AG10803 (cell line): ENCODE measurements around the gene THBS4.

Experiments used
- DNase-seq: peaks from one replicate; pipeline ENCODE4 v3.0.0; 2010; ENCODE audit warnings: low read depth
- H3K4me3 ChIP-seq: 2 replicates; pipeline ENCODE4 v1.5.1; 2011; ENCODE audit warnings: mild to moderate bottlenecking, low read length, control low read depth
- CTCF ChIP-seq: conservative IDR thresholded peaks from 2 replicates; pipeline ENCODE4 v1.5.1; 2011; ENCODE audit warnings: mild to moderate bottlenecking, low read length, control low read depth, inconsistent platforms

The THBS4 gene

DNA sequence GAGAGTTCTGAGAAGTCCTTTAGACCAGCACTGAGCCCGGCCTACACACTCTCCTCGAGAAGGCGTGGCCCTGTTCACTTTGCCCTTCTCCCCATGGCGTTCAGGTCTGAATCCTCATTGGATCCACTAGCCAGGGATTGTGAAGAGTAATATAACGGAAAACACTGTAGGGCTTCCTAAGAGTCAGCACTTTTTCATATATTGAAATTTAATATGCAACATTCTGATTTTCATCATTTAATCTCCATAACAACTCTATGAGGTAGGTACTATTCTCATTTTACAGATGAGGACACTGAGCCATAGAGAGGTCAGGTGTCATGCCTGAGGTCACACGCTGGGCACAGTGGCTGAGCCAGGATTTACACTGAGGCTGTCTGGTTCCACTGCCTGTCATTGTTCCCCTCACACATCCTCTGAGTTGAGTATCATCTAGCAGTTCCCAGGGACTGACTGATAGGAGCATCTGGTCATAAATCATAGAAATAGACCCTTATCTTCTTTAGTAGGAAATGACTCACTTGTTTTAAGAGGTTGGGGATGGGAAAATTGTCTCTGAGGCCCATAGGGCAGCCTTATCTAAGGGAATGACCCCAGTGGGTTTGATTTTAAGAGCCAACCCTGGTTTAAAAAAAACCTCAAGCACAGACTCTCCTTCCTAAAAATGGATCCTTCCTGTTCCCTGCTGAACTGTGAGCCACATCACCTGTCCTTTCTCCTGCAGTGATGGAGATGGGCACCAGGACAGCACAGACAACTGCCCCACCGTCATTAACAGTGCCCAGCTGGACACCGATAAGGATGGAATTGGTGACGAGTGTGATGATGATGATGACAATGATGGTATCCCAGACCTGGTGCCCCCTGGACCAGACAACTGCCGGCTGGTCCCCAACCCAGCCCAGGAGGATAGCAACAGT lies 41.2 kb downstream of the THBS4 start:
- no peak overlapping the region for H3K4me3 ChIP-seq
- DNase-seq, result no peak
- TF ChIP-seq CTCF, result no peak

DNA sequence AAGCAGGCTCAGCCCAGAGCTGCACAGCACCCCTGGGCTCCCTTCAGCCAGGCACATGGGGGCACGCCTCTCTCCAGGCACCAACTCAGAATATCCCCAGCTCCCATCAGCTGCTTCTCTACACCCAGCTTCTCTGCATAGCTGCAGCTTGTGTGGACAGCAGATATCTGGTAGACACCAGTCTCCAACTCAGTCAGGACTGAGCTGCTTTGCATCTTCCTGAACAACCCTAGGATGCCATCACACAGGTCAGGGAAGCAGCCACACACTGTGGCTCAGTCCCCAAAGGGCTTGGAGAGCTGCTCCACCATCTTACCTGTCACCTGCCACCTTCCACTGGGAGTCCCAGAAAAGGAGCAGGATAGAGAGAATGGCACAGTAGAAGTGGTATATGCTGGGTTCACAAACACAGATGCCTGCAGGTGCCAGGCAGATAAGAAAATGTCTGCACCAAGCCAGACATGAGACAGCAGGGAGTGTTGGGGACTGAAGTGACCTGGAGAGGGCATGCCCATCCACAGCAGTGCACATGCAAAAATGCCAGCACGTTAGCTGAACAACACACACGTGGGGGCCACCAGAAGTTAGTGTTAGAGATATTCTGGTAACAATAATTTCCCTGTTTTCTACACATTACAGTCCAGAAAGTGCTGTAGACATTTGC lies 42.0 kb downstream of the THBS4 start:
- H3K4me3 ChIP-seq, result no peak overlapping the region
- no peak for TF ChIP-seq CTCF
- no peak for DNase-seq

GRCh38 chr5:80078921-80079320 lies 43.8 kb downstream of the THBS4 start:
- TF ChIP-seq CTCF, result no peak

DNA sequence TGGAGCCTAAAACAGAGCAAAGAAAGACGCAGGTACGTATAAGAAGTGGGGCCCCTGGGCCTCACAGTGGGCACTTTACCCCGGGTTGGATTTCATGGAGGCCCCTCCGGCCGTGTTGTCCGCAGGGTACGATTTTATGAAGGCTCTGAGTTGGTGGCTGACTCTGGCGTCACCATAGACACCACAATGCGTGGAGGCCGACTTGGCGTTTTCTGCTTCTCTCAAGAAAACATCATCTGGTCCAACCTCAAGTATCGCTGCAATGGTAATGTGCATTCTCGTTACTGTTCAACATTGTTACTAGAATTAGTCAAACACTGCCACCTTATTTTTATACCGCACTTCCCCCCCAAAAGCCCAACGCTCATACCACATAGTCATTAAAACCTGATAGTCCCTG lies 47.1 kb downstream of the THBS4 start:
- no peak for TF ChIP-seq CTCF
- peak overlapping the region; percentile 33; the same call in 1 of the 2 replicates for H3K4me3 ChIP-seq
- DNase-seq, result no peak

More at GRCh38 chr5:80078921-80079320, 43.8 kb downstream of the THBS4 start:
- no peak for DNase-seq
- no peak overlapping the region for H3K4me3 ChIP-seq

DNA sequence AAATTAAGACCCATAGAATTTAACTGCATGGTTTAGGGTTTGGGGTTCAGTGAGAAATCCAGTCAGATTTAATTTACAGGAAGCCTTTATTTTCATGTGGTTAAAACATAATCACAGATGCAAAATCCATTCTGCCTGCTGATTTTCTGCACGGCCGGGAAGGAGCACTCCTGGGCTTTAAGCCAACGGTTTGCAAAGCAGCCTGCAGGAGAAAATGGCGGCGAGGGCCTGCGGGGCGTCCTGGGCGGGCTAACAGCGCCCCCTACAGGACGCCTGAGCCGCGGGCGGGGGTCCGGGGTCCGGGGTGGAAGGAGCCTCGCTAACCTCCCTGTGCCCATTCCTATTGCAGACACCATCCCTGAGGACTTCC lies 47.6 kb downstream of the THBS4 start:
- DNase-seq, result peak; percentile 75
- H3K4me3 ChIP-seq, result peak overlapping the region; percentile 55
- TF ChIP-seq CTCF, result peak; percentile 76

GRCh38 chr5:80083101-80083890 lies 48.1 kb downstream of the THBS4 start:
- TF ChIP-seq CTCF, result peak; percentile 75
- DNase-seq, result peak; percentile 85
- H3K4me3 ChIP-seq, result peak overlapping the region; percentile 55
